ENCODE data around the gene NEU4. TPM values are rescaled to one million over a fixed set of nuclear protein-coding genes. Genes with fewer than 3 reads are reported as not detected.

NEU4 gene
- total RNA-seq, result 0.50 TPM in 1 of 2 replicates, not detected in the other

GRCh38 chr2:241808721-241809382 is at the start of gene NEU4:
NEU4 (plus strand) TSS chr2:241809193; CDS start chr2:241814485, 5,292 bp downstream.

DNA sequence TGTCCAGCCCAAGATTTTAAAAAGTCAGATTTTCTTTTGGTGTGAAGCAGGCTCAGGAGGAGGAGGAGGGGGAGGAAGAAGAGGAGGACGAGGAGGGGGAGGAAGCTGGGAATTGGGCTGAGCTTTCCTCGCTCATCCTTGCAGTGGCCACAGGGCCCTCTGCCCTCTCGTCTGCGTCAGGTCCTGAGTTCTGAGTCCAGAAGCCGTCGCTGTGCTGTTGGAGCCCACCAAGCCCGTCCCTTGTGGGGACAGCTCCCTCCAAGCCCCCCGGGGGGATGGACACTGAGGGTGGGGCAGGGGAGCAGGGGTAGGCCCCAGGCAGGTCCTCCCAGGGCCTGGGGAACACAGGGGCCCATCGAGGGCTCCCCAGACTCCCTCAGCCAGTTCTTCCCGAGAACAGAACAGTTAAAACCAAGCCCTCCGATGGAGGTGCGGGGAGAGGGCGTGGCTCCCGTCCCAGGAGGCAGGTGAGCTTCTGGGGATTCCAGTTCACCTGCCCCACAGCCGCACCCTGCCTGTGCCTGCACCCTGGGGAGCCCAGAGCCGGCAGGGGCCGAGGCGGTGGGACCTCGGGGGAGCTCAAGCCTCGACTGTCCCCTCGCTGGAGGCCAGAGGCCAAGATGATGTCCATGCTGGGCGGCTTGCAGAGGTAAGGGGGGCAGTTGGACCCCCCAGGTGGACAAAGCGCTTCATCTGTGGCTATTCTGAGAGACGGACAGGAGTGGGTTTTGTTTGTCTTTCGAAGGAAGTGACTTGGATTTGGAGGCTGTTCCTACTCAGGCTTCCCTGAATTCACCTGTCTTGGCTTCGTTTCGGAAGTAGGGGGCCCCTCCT is 32.4 kb upstream of the NEU4 start, which contains the start of gene GAL3ST2:
Gene GAL3ST2 (plus strand): TSS at position 487 of the 834 bp plus-strand sequence. CDS start 134 bp downstream, at position 621.

GRCh38 chr2:241858206-241859016 is 49.4 kb downstream of the NEU4 start, which contains the start of gene PDCD1:
PDCD1 (minus strand) TSS chr2:241858894; CDS start chr2:241858838, 56 bp downstream.

Other genes starting within 250 kb of the NEU4 start
- gene THAP4, start 172.0 kb upstream of the NEU4 start, total RNA-seq, result 44.4 and 47.7 TPM in 2 replicates
- 54.0 and 78.8 TPM in 2 replicates for gene ATG4B, start 171.5 kb upstream of the NEU4 start, total RNA-seq
- 32.7 and 83.3 TPM in 2 replicates for gene DTYMK, start 122.4 kb upstream of the NEU4 start, total RNA-seq
- 23.4 and 26.9 TPM in 2 replicates for gene ING5, start 107.2 kb upstream of the NEU4 start, total RNA-seq
- gene D2HGDH, start 74.6 kb upstream of the NEU4 start, total RNA-seq, result 22.7 and 28.5 TPM in 2 replicates
- gene GAL3ST2, start 32.4 kb upstream of the NEU4 start, total RNA-seq, result 0.25 and 0.44 TPM in 2 replicates
- gene PDCD1, start 49.7 kb downstream of the NEU4 start, total RNA-seq, result not detected in 2 replicates
- not detected in 2 replicates for gene RTP5, start 60.5 kb downstream of the NEU4 start, total RNA-seq